ENCODE results near the gene EPOP. TPM values are rescaled to one million over a fixed set of nuclear protein-coding genes. Genes with fewer than 3 reads are reported as not detected.
A peak's percentile ranks its signal among the peaks of the same experiment; 100 is the strongest.

Gene EPOP
- total and polyA plus RNA-seq, 2 of the 13 experiments (the other 11 are each of a cell fraction or from before 2014, with no cell fraction given) = 14.7 to 37.8 TPM

DNA sequence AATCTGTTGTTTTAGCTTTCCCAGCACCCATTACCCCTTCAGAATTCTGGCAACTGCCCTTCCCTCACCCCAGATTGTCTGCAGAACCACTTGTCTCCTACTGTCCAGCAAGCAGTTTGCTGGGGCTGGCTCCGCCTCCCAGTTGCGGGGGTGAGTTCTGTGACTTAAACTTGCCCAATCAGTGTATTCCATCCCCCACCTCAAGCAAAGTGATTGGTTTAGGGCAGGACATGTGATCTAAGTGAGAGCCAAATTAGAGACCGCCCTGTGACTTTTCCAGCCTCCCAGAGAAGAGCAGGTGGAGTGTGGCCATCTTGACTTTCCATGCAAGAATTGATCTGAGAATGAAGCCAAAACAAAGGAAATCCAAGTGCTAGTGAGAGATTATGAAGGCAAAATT lies 46.3 kb downstream of the EPOP start (continued):
- TF ChIP-seq, protein P1, sequence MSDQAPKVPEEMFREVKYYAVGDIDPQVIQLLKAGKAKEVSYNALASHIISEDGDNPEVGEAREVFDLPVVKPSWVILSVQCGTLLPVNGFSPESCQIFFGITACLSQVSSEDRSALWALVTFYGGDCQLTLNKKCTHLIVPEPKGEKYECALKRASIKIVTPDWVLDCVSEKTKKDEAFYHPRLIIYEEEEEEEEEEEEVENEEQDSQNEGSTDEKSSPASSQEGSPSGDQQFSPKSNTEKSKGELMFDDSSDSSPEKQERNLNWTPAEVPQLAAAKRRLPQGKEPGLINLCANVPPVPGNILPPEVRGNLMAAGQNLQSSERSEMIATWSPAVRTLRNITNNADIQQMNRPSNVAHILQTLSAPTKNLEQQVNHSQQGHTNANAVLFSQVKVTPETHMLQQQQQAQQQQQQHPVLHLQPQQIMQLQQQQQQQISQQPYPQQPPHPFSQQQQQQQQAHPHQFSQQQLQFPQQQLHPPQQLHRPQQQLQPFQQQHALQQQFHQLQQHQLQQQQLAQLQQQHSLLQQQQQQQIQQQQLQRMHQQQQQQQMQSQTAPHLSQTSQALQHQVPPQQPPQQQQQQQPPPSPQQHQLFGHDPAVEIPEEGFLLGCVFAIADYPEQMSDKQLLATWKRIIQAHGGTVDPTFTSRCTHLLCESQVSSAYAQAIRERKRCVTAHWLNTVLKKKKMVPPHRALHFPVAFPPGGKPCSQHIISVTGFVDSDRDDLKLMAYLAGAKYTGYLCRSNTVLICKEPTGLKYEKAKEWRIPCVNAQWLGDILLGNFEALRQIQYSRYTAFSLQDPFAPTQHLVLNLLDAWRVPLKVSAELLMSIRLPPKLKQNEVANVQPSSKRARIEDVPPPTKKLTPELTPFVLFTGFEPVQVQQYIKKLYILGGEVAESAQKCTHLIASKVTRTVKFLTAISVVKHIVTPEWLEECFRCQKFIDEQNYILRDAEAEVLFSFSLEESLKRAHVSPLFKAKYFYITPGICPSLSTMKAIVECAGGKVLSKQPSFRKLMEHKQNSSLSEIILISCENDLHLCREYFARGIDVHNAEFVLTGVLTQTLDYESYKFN (CRISPR knock-in tag; conservative IDR thresholded peaks at IDR 0.05) = peak; percentile 24; the same call in 1 of the 2 replicates
- TF ChIP-seq ZSCAN25 (CRISPR knock-in tag; IDR thresholded peaks at IDR 0.05) (peak; percentile 97), ZFP90 (CRISPR knock-in tag; IDR thresholded peaks at IDR 0.05; ENCODE audit: borderline replicate concordance) (0 out of 2 replicates have a peak, but pooled peaks have one; percentile 54), CEBPG (CRISPR knock-in tag; IDR thresholded peaks at IDR 0.05) (peak; percentile 55; the same call in 1 of the 2 replicates), PRMT3 (CRISPR knock-in tag; IDR thresholded peaks at IDR 0.05; ENCODE audit: borderline replicate concordance, low read depth) (no peak), YY1 (IDR thresholded peaks at IDR 0.05; ENCODE audit: insufficient read depth, insufficient replicate concordance, low read depth, low read length) (peak; percentile 76), NFYB (CRISPR knock-in tag; IDR thresholded peaks at IDR 0.05) (peak; percentile 79), NFYC (CRISPR knock-in tag; IDR thresholded peaks at IDR 0.05) (peak; percentile 90), TBL1XR1 (IDR thresholded peaks at IDR 0.05; ENCODE audit: borderline replicate concordance, low read length, partially characterized antibody) (no peak), ARID2 (CRISPR knock-in tag; IDR thresholded peaks at IDR 0.05; ENCODE audit: borderline replicate concordance) (0 out of 2 replicates have a peak, but pooled peaks have one; percentile 0), RFX1 (IDR thresholded peaks at IDR 0.05) (no peak)
- TF ChIP-seq, protein P2, sequence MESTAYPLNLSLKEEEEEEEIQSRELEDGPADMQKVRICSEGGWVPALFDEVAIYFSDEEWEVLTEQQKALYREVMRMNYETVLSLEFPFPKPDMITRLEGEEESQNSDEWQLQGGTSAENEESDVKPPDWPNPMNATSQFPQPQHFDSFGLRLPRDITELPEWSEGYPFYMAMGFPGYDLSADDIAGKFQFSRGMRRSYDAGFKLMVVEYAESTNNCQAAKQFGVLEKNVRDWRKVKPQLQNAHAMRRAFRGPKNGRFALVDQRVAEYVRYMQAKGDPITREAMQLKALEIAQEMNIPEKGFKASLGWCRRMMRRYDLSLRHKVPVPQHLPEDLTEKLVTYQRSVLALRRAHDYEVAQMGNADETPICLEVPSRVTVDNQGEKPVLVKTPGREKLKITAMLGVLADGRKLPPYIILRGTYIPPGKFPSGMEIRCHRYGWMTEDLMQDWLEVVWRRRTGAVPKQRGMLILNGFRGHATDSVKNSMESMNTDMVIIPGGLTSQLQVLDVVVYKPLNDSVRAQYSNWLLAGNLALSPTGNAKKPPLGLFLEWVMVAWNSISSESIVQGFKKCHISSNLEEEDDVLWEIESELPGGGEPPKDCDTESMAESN (CRISPR knock-in tag; conservative IDR thresholded peaks at IDR 0.05) = 0 out of 2 replicates have a peak, but pooled peaks have one; percentile 26
